Suprapubic skin (tissue), 4 donors: Measurements from ENCODE around the gene UBE2QL1. TPM values are rescaled to one million over a fixed set of nuclear protein-coding genes. Genes with fewer than 3 reads are reported as not detected.

ENCODE experiments used
- DNase-seq, 2 donors: peaks; one replicate each; pipeline ENCODE4 v3.0.0-alpha.2; 2019; ENCODE audit warnings: low spot score in 2 of 2
- H3K27ac ChIP-seq: fragments of 200-600 bp; sonication (generic); one replicate; pipeline ENCODE4 v1.5.1; 2019
- H3K27me3 ChIP-seq: fragments of 200-600 bp; sonication (generic); one replicate; pipeline ENCODE4 v1.5.1; 2019
- H3K36me3 ChIP-seq: fragments of 200-600 bp; sonication (generic); one replicate; pipeline ENCODE4 v1.5.1; 2019
- H3K4me1 ChIP-seq: fragments of 200-600 bp; sonication (generic); one replicate; pipeline ENCODE4 v1.5.1; 2019
- H3K4me3 ChIP-seq: fragments of 200-600 bp; sonication (generic); one replicate; pipeline ENCODE4 v1.5.1; 2019; ENCODE audit warnings: mild to moderate bottlenecking
- H3K9me3 ChIP-seq: fragments of 200-600 bp; sonication (generic); one replicate; pipeline ENCODE4 v1.5.1; 2019
- EP300 ChIP-seq: sonication (generic); formaldehyde crosslinking; IDR thresholded peaks from one replicate; pipeline ENCODE4 v1.6.1; 2017; ENCODE audit warnings: antibody characterized with exemption
- POLR2A ChIP-seq, 2 donors: fragments of 450-650 bp; IDR thresholded peaks; one replicate each; pipeline ENCODE4 v1.6.1; 2017; ENCODE audit warnings: antibody characterized with exemption in 2 of 2, mild to moderate bottlenecking in 2 of 2, moderate library complexity in 2 of 2
- POLR2AphosphoS5 ChIP-seq, 3 donors: sonication (generic); formaldehyde crosslinking; IDR thresholded peaks; one replicate each; pipeline ENCODE4 v1.6.1; 2017; ENCODE audit warnings: antibody characterized with exemption in 3 of 3
- WGBS: methylation state at CpG from one replicate; pipeline ENCODE4 v1.1.5; 2018; 5-methylcytosine and 5-hydroxymethylcytosine counted together
- total RNA-seq, 4 donors: library from RNA; depleted of rRNA; stranded (reverse); fragments of >200 nt; gene quantifications; one replicate each; pipeline ENCODE4 v1.1.0, GENCODE V29; 2016
- TF ChIP-seq, protein P1 (sequence below), 2 donors: fragments of 200-600 bp in 1 of 2; fragments of 450-650 bp in 1 of 2; sonication (generic) in 1 of 2; IDR thresholded peaks; one replicate each; pipeline ENCODE4 v1.5.1; 2016 to 2019; ENCODE audit warnings: antibody characterized with exemption in 2 of 2, mild to moderate bottlenecking in 1 of 2, moderate library complexity in 1 of 2

Gene UBE2QL1
- total RNA-seq, 4 donors from 2014 or later: 1.1 to 5.0 (median 3.2) TPM

- WGBS: 69% methylated on average over 9 of the region's 9 CpGs
- Histone ChIP-seq H3K27ac (no peak overlapping the region), H3K4me3 (no peak overlapping the region), H3K4me1 (no peaks in the 10 kb centered on the region), H3K36me3 (no peaks in the 10 kb centered on the region), H3K9me3 (no peaks in the 10 kb centered on the region), H3K27me3 (peaks cover 8% of the 10 kb centered on the region)
- TF ChIP-seq, protein P1, sequence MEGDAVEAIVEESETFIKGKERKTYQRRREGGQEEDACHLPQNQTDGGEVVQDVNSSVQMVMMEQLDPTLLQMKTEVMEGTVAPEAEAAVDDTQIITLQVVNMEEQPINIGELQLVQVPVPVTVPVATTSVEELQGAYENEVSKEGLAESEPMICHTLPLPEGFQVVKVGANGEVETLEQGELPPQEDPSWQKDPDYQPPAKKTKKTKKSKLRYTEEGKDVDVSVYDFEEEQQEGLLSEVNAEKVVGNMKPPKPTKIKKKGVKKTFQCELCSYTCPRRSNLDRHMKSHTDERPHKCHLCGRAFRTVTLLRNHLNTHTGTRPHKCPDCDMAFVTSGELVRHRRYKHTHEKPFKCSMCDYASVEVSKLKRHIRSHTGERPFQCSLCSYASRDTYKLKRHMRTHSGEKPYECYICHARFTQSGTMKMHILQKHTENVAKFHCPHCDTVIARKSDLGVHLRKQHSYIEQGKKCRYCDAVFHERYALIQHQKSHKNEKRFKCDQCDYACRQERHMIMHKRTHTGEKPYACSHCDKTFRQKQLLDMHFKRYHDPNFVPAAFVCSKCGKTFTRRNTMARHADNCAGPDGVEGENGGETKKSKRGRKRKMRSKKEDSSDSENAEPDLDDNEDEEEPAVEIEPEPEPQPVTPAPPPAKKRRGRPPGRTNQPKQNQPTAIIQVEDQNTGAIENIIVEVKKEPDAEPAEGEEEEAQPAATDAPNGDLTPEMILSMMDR (IDR thresholded peaks at IDR 0.05): no peak
- no peak for TF ChIP-seq POLR2A (IDR thresholded peaks at IDR 0.05)
- no peak for TF ChIP-seq EP300
- TF ChIP-seq POLR2AphosphoS5 (IDR thresholded peaks at IDR 0.05): no peak
- DNase-seq: no peak
These were observed 77.3 kb downstream of the UBE2QL1 start for GRCh38 chr5:6525910-6526309.

GRCh38 chr5:6527749-6528455 lies 79.2 kb downstream of the UBE2QL1 start:
- Histone ChIP-seq H3K27ac (no peak overlapping the region), H3K27me3 (peaks cover 8% of the 10 kb centered on the region), H3K4me3 (no peak overlapping the region), H3K36me3 (no peaks in the 10 kb centered on the region), H3K4me1 (no peaks in the 10 kb centered on the region), H3K9me3 (no peaks in the 10 kb centered on the region)
- 84% methylated on average over 9 of the region's 12 CpGs for WGBS
- no peak for DNase-seq
- TF ChIP-seq POLR2A (IDR thresholded peaks at IDR 0.05) (no peak), POLR2AphosphoS5 (IDR thresholded peaks at IDR 0.05) (no peak)
- TF ChIP-seq, protein P1 (IDR thresholded peaks at IDR 0.05): no peak

DNA sequence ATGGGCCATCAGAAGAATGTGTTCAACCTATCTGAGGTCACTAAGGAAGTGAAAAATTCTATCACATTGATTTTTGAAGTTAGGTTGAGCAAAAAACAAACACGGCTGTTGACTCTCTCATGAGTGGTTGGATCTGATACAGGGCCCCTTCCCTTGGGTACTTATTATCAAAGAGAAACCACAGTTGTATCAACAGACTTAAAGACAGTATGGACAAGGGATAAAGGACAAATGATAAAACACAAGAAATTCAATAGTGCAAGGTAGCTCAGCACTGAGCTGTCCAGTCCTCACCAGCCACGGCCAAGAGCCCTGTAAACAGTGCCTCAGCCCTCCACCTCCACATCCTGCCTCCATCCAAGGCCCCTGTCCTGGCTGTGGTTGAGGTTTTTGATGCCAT lies 86.9 kb downstream of the UBE2QL1 start:
- TF ChIP-seq POLR2AphosphoS5 (IDR thresholded peaks at IDR 0.05): no peak
- TF ChIP-seq POLR2A (IDR thresholded peaks at IDR 0.05): no peak
- TF ChIP-seq, protein P1 (IDR thresholded peaks at IDR 0.05): no peak
- TF ChIP-seq EP300: no peak
- no peak for DNase-seq
- no peaks in the 10 kb centered on the region for H3K9me3 ChIP-seq
- H3K27ac ChIP-seq: no peak overlapping the region
- WGBS: 85% methylated on average over 2 of the region's 2 CpGs
- H3K4me3 ChIP-seq: no peak overlapping the region
- no peaks in the 10 kb centered on the region for H3K4me1 ChIP-seq
- H3K36me3 ChIP-seq: no peaks in the 10 kb centered on the region
- no peaks in the 10 kb centered on the region for H3K27me3 ChIP-seq

- 97% methylated on average over 1 of the region's 1 CpG for WGBS
- DNase-seq: no peak
- TF ChIP-seq POLR2A (IDR thresholded peaks at IDR 0.05) (no peak), EP300 (no peak), POLR2AphosphoS5 (IDR thresholded peaks at IDR 0.05) (no peak)
- TF ChIP-seq, protein P1 (IDR thresholded peaks at IDR 0.05): no peak
- Histone ChIP-seq H3K4me3 (no peak overlapping the region), H3K27me3 (no peaks in the 10 kb centered on the region), H3K27ac (no peak overlapping the region), H3K4me1 (no peaks in the 10 kb centered on the region), H3K36me3 (no peaks in the 10 kb centered on the region), H3K9me3 (no peaks in the 10 kb centered on the region)
These were observed 90.4 kb downstream of the UBE2QL1 start for GRCh38 chr5:6539060-6539459.

DNA sequence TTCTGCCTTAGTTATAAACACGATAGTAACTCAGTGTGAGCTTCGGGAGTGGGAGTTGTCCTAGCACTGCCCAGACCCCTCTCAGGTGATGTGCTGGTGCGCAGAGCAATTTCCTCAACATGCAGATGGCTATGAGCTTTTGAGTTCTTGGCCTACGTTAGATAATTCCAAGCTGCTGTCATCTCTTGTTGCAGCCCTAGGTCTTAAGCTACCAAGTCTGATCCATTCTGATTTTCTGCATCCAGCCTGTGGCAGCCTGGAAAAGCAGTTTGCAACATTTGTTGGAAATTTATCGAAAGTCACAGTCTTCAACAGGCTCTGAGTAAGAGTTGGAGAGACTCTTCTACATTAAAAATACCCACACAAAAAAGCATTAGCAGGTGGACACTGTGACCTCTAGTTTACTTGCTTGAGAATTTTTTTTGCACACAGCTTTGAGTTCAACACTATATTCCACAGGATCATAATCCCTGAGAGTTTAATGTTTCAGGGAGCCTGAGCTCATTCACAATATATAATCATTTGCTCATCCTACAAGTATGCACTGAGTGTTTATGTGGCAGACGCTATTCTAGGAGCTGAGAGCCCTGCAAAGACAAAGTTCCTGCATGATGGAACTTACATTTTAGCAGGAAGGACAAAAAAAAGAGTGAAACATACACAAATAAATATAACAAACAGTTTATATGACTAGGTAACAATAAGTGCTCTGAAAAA lies 91.6 kb downstream of the UBE2QL1 start:
- WGBS: 73% methylated on average over 6 of the region's 6 CpGs
- no peaks in the 10 kb centered on the region for H3K27me3 ChIP-seq
- no peak for DNase-seq

More for the DNA sequence above, 91.6 kb downstream of the UBE2QL1 start:
- TF ChIP-seq, protein P1 (IDR thresholded peaks at IDR 0.05): no peak
- TF ChIP-seq POLR2AphosphoS5 (IDR thresholded peaks at IDR 0.05) (no peak), EP300 (no peak)
- Histone ChIP-seq H3K9me3 (no peaks in the 10 kb centered on the region), H3K4me3 (no peak overlapping the region), H3K4me1 (no peaks in the 10 kb centered on the region), H3K27ac (no peak overlapping the region), H3K36me3 (no peaks in the 10 kb centered on the region)
